Measurements from ENCODE around the gene TXNL1.
"Not testable (repeated sequence)": the region's sequence is repeated elsewhere in the genome, so short reads cannot be mapped to it uniquely, and the experiment has no call there.

TXNL1 gene

GRCh38 chr18:56638232-56639103 is at the start of gene TXNL1:
TSS of gene TXNL1 (minus strand) at chr18:56638592. CDS start at chr18:56638440, 152 bp downstream.
- H3K4me3 Mint-ChIP-seq: peak within 1 kb of the TSS; percentile 100
- ATAC-seq (peak; percentile 97), DNase-seq (peak; percentile 96 to 98)
- H3K9me3 Mint-ChIP-seq: peaks cover 6 to 9% of the 10 kb centered on the region in 2 donors
- H3K27me3 Mint-ChIP-seq: no peaks in the 10 kb centered on the region
- H3K4me1 Mint-ChIP-seq: peaks cover 35% of the 10 kb centered on the region
- H3K27ac Mint-ChIP-seq: peak within 1 kb of the TSS; percentile 99

- Mint-ChIP-seq H3K4me3 (no peak overlapping the region), H3K9me3 (no peaks in the 10 kb centered on the region), H3K27ac (no peak overlapping the region), H3K27me3 (no peaks in the 10 kb centered on the region), H3K4me1 (no peaks in the 10 kb centered on the region)
- DNase-seq: no peak
- no peak for ATAC-seq
Measured at GRCh38 chr18:56684277-56684676, 45.9 kb upstream of the TXNL1 start.

GRCh38 chr18:56678836-56679565 is 40.6 kb upstream of the TXNL1 start:
- no peak for DNase-seq
- Mint-ChIP-seq H3K27ac (peak overlapping the region in 1 of 2 donors; percentile 6), H3K27me3 (no peaks in the 10 kb centered on the region), H3K9me3 (no peaks in the 10 kb centered on the region), H3K4me1 (peaks cover 7% of the 10 kb centered on the region), H3K4me3 (no peak overlapping the region)
- no peak for ATAC-seq

- H3K27ac Mint-ChIP-seq: no peak overlapping the region
- DNase-seq (no peak), ATAC-seq (no peak)
- H3K9me3 Mint-ChIP-seq: no peaks in the 10 kb centered on the region
- no peaks in the 10 kb centered on the region for H3K27me3 Mint-ChIP-seq
- H3K4me1 Mint-ChIP-seq: peaks cover 8% of the 10 kb centered on the region
- H3K4me3 Mint-ChIP-seq: no peak overlapping the region
Measured at GRCh38 chr18:56676639-56677038, 38.2 kb upstream of the TXNL1 start.

- ATAC-seq (no peak), DNase-seq (no peak)
- Mint-ChIP-seq H3K4me3 (no peak overlapping the region), H3K4me1 (peaks cover 28% of the 10 kb centered on the region), H3K9me3 (no peaks in the 10 kb centered on the region), H3K27ac (no peak overlapping the region), H3K27me3 (no peaks in the 10 kb centered on the region)
Measured at GRCh38 chr18:56672981-56673380, 34.6 kb upstream of the TXNL1 start.

GRCh38 chr18:56672391-56672790 is 34.0 kb upstream of the TXNL1 start:
- no peak for ATAC-seq
- Mint-ChIP-seq H3K4me3 (no peak overlapping the region), H3K9me3 (no peaks in the 10 kb centered on the region), H3K27me3 (no peaks in the 10 kb centered on the region), H3K4me1 (peaks cover 28% of the 10 kb centered on the region), H3K27ac (no peak overlapping the region)
- no peak for DNase-seq

GRCh38 chr18:56662902-56663301 is 24.5 kb upstream of the TXNL1 start:
- H3K4me1 Mint-ChIP-seq: peaks cover 7% of the 10 kb centered on the region

GRCh38 chr18:56662502-56662901 is 24.1 kb upstream of the TXNL1 start:
- Mint-ChIP-seq H3K27ac (no peak overlapping the region), H3K4me3 (no peak overlapping the region), H3K4me1 (peaks cover 7% of the 10 kb centered on the region), H3K27me3 (no peaks in the 10 kb centered on the region), H3K9me3 (peaks cover 0 to 5% of the 10 kb centered on the region in 2 donors)
- DNase-seq (no peak), ATAC-seq (no peak)

More at GRCh38 chr18:56662902-56663301, 24.5 kb upstream of the TXNL1 start:
- Mint-ChIP-seq H3K27ac (no peak overlapping the region), H3K27me3 (no peaks in the 10 kb centered on the region), H3K9me3 (peaks cover 0 to 5% of the 10 kb centered on the region in 2 donors), H3K4me3 (no peak overlapping the region)
- DNase-seq (no peak), ATAC-seq (no peak)

GRCh38 chr18:56662063-56662408 is 23.6 kb upstream of the TXNL1 start:
- ATAC-seq: no peak
- peaks cover 0 to 5% of the 10 kb centered on the region in 2 donors for H3K9me3 Mint-ChIP-seq
- H3K4me1 Mint-ChIP-seq: peaks cover 7% of the 10 kb centered on the region
- H3K27ac Mint-ChIP-seq: no peak overlapping the region
- H3K4me3 Mint-ChIP-seq: no peak overlapping the region
- DNase-seq: no peak
- H3K27me3 Mint-ChIP-seq: no peaks in the 10 kb centered on the region

GRCh38 chr18:56661360-56662062 is 23.1 kb upstream of the TXNL1 start:
- no peak overlapping the region for H3K27ac Mint-ChIP-seq
- peaks cover 7% of the 10 kb centered on the region for H3K4me1 Mint-ChIP-seq
- ATAC-seq: no peak
- peaks cover 0 to 5% of the 10 kb centered on the region in 2 donors for H3K9me3 Mint-ChIP-seq
- DNase-seq: no peak
- no peak overlapping the region for H3K4me3 Mint-ChIP-seq
- H3K27me3 Mint-ChIP-seq: no peaks in the 10 kb centered on the region

- peaks cover 7% of the 10 kb centered on the region for H3K4me1 Mint-ChIP-seq
- H3K27me3 Mint-ChIP-seq: no peaks in the 10 kb centered on the region
- H3K9me3 Mint-ChIP-seq: peaks cover 0 to 5% of the 10 kb centered on the region in 2 donors
- H3K27ac Mint-ChIP-seq: peak overlapping the region in 1 of 2 donors; percentile 6
- DNase-seq (no peak), ATAC-seq (no peak)
- no peak overlapping the region for H3K4me3 Mint-ChIP-seq
Measured at GRCh38 chr18:56660655-56661054, 22.3 kb upstream of the TXNL1 start.

GRCh38 chr18:56659111-56659510 is 20.7 kb upstream of the TXNL1 start:
- Mint-ChIP-seq H3K9me3 (peaks cover 0 to 5% of the 10 kb centered on the region in 2 donors), H3K4me3 (no peak overlapping the region), H3K4me1 (peaks cover 12% of the 10 kb centered on the region), H3K27ac (no peak overlapping the region), H3K27me3 (no peaks in the 10 kb centered on the region)
- DNase-seq (no peak), ATAC-seq (no peak)

- Mint-ChIP-seq H3K4me3 (no peak overlapping the region), H3K9me3 (peaks cover 5 to 7% of the 10 kb centered on the region in 2 donors), H3K4me1 (peaks cover 19% of the 10 kb centered on the region), H3K27me3 (no peaks in the 10 kb centered on the region), H3K27ac (no peak overlapping the region)
- ATAC-seq (no peak), DNase-seq (no peak)
Measured at GRCh38 chr18:56658261-56658660, 19.9 kb upstream of the TXNL1 start.

GRCh38 chr18:56654280-56654679 is 15.9 kb upstream of the TXNL1 start:
- not testable (repeated sequence) for H3K4me3 Mint-ChIP-seq, H3K27me3 Mint-ChIP-seq, DNase-seq, H3K27ac Mint-ChIP-seq, H3K9me3 Mint-ChIP-seq, ATAC-seq
- peaks cover 37% of the 10 kb centered on the region for H3K4me1 Mint-ChIP-seq

- H3K27ac Mint-ChIP-seq: peak overlapping the region in 1 of 2 donors; percentile 84
- ATAC-seq: no peak
- H3K4me1 Mint-ChIP-seq: peaks cover 39% of the 10 kb centered on the region
Measured at GRCh38 chr18:56652802-56653201, 14.4 kb upstream of the TXNL1 start.

GRCh38 chr18:56651771-56652092 is 13.3 kb upstream of the TXNL1 start:
- H3K27ac Mint-ChIP-seq: peak overlapping the region; percentile 95 to 97
- H3K9me3 Mint-ChIP-seq: peaks cover 5 to 7% of the 10 kb centered on the region in 2 donors
- no peak for DNase-seq
- peaks cover 49% of the 10 kb centered on the region for H3K4me1 Mint-ChIP-seq
- no peaks in the 10 kb centered on the region for H3K27me3 Mint-ChIP-seq
- no peak for ATAC-seq
- H3K4me3 Mint-ChIP-seq: peak overlapping the region; percentile 87 to 98

More at GRCh38 chr18:56652802-56653201, 14.4 kb upstream of the TXNL1 start:
- peaks cover 5 to 7% of the 10 kb centered on the region in 2 donors for H3K9me3 Mint-ChIP-seq
- no peak for DNase-seq
- peak overlapping the region; percentile 69 to 78 for H3K4me3 Mint-ChIP-seq
- H3K27me3 Mint-ChIP-seq: no peaks in the 10 kb centered on the region
